Pancreas (tissue), 10 donors: ENCODE data around the gene MAPK7. TPM values are rescaled to one million over a fixed set of nuclear protein-coding genes. Genes with fewer than 3 reads are reported as not detected.

Source experiments
- ATAC-seq, 4 donors: fragments of 200-7000 bp; cut with Tn5 transposase; one replicate each; pipeline versions ENCODE4 v1.8.0 to v1.9.1; 2020; ENCODE audit warnings: mild to moderate bottlenecking in 4 of 4, moderate library complexity in 4 of 4
- DNase-seq, 6 donors: peaks; one replicate each; pipeline ENCODE4 v3.0.0-alpha.2; 2020
- FAIRE-seq: peaks from 2 replicates; lab custom pipeline; 2012; peaks lifted over from hg19 to GRCh38; lab: Jason Lieb, UNC
- H3K27ac ChIP-seq, 4 donors: fragments of 200-600 bp; sonication (generic); 1 replicate in 3 of 4; 2 replicates in 1 of 4; pipeline versions ENCODE4 v1.5.0 to v1.8.0; 2020
- H3K27me3 ChIP-seq, 4 donors: fragments of 200-600 bp; one replicate each; pipeline ENCODE4 v1.8.0; 2021
- H3K36me3 ChIP-seq, 3 donors: fragments of 200-600 bp; sonication (generic) in 1 of 3; one replicate each; pipeline versions ENCODE4 v1.5.0 to v1.8.0; 2020 to 2021
- H3K4me1 ChIP-seq, 3 donors: fragments of 200-600 bp; one replicate each; pipeline ENCODE4 v1.8.0; 2021
- H3K4me3 ChIP-seq, 4 donors: fragments of 200-600 bp; sonication (generic) in 2 of 4; one replicate each; pipeline versions ENCODE4 v1.5.0 to v1.8.0; 2020 to 2021
- H3K9me3 ChIP-seq, 4 donors: fragments of 200-600 bp; one replicate each; pipeline ENCODE4 v1.8.0; 2021
- CTCF ChIP-seq, 4 donors: fragments of 200-600 bp; sonication (generic) in 3 of 4; IDR thresholded peaks; one replicate each; pipeline versions ENCODE4 v1.5.0 to v1.8.0; 2021; ENCODE audit warnings: antibody characterized with exemption in 4 of 4
- WGBS, 2 donors: extraction: QIAGEN DNeasy Blood & Tissue Kit; methylation state at CpG; one replicate each; pipeline ENCODE4 v1.1.7; 2013; 5-methylcytosine and 5-hydroxymethylcytosine counted together
- intact Hi-C, 3 donors: fragments of 100-400 bp; cut with DNase I; formaldehyde crosslinking; loops; one replicate each; pipeline versions ENCODE4 v1.11.1 to v1.14.2; 2022
- polyA plus RNA-seq, 2 donors: library from polyadenylated mRNA; stranded (reverse); fragments of 200-250 nt; gene quantifications; one replicate each; pipeline ENCODE4 v1.2.3, GENCODE V29; 2013
- total RNA-seq, 6 donors: library from RNA; stranded (reverse); fragmentation: NEBNext Ultra II Directional in 4 of 6; extraction: Animal tissue kit (Norgen Biotek cat#: 25700) in 4 of 6; gene quantifications; one replicate each; pipeline versions ENCODE4 v1.2.1 to v1.2.4, GENCODE V29; 2021 to 2023
- donor health status: healthy with polysubstance abuse.
- donor health status: DM: no; HTN: no; CAD: no; lungs with moderate emphysema.
- donor health status: DM: no; HTN: no; CAD: no.
- donor health status: control.
- donor health status: control.
- donor health status: Bipolar disorder and iron deficiency.
- donor health status: DM: yes; HTN: yes; CAD: no.
- donor health status: DM: no; HTN: no; CAD: no.
- donor health status: DM: no; HTN: no; CAD: no.
- donor health status: DM: yes; HTN: yes; CAD: no.

The MAPK7 gene
- total and polyA plus RNA-seq, 8 donors: 3.4 to 10.5 (median 7.9) TPM

DNA sequence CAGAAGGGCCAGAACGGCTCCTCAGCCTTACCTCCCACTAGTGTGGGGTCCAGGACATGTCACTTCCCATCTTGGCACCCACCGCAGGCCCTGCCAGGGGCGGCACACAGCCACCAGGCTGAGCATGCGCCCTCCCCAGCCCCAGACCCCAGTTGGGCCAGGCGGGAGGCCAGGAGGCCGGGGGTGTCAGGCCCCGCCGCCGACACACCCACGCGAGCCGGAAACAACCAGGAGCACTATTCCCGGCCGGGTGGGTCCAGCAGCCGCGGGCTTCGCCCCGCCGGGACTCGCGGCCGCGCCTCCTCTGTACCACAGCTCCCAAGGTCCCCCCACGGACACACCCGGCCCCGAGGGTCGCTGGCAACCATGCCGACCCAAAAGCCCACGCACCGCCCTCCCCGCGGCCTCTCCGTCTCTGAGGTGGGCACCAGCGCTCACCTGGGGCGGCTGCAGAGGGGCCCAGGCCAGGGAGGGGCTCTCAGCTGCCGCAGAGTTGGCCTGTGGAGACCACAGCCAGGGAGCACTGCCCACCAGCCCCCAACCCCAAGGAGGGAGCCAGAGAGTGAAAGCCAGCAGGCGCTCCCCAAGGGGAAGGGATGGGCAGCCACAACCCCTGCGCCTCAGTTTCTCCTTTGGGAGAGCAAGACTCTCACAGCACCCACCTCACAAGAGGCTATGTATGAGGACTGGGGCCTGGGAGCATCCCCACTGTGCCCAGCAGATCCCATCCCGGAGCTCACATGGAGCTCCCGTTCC, 33.8 kb upstream of the MAPK7 start:
- Histone ChIP-seq H3K9me3 (no peaks in the 10 kb centered on the region), H3K27me3 (no peaks in the 10 kb centered on the region), H3K36me3 (no peaks in the 10 kb centered on the region), H3K27ac (no peak overlapping the region), H3K4me3 (no peak overlapping the region), H3K4me1 (no peaks in the 10 kb centered on the region)
- DNase-seq: peak in 1 of 6 donors; percentile 49
- no peak for FAIRE-seq
- intact Hi-C loops: no loop called here
- no peak for TF ChIP-seq CTCF (IDR thresholded peaks at IDR 0.05)
- WGBS, 2 donors: 89 to 91% methylated on average over 32 to 40 of the region's 40 CpGs
- ATAC-seq: no peak

GRCh38 chr17:19345067-19345460, 33.2 kb upstream of the MAPK7 start:
- no peak for TF ChIP-seq CTCF (IDR thresholded peaks at IDR 0.05)
- H3K27me3 ChIP-seq: no peaks in the 10 kb centered on the region
- FAIRE-seq (no peak), DNase-seq (peak in 1 of 6 donors; percentile 47), ATAC-seq (no peak)
- no peaks in the 10 kb centered on the region for H3K4me1 ChIP-seq
- intact Hi-C loops: no loop called here
- H3K36me3 ChIP-seq: no peaks in the 10 kb centered on the region
- no peak overlapping the region for H3K4me3 ChIP-seq
- H3K27ac ChIP-seq: no peak overlapping the region
- 67 to 73% methylated on average over 7 of the region's 7 CpGs for WGBS, 2 donors
- H3K9me3 ChIP-seq: no peaks in the 10 kb centered on the region

DNA sequence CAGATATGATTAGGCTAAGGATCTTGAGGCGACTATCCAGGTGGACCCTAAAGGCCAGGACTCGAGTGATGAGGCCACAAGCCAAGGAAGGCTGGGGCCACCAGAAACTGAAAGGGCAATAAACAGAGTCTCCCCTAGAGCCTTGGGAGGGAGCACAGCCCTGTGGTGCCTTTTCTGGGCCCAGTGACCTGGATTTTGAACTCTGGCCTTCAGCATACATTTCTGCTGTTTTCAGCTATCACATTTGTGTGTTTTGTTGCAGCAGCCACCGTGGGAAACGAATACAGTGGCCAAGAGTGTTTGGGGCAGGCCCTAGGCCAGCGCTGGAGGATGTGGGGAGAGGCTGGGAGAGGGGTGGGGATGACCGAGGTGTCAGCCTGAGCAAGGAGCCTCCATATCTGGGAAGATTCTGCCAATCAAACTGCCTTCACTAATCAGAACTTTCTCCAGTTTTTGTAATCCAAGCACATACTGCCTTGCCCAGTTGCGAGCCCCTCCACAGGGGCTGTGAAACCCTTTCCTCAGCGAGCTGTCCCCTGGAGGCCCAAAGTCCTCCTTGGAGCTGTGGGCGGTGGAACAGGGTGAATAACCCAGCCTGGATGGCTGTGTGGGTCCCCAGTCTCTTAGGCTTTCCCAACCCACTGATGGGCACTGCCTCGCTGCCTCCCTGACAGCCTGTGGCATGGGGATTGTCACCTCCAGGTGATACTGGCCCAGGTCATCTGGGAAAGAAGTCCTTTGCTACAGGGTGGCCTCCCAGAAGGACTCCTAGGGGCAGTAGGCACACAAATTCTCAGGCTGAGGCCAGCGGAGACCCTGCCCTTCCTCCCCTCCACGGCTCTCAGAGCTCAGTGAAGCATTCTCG, 32.6 kb upstream of the MAPK7 start:
- ATAC-seq (no peak), FAIRE-seq (no peak), DNase-seq (peak in 1 of 6 donors; percentile 46)
- WGBS, 2 donors: 74 to 77% methylated on average over 13 of the region's 13 CpGs
- Histone ChIP-seq H3K4me3 (no peak overlapping the region), H3K27me3 (no peaks in the 10 kb centered on the region), H3K36me3 (no peaks in the 10 kb centered on the region), H3K9me3 (no peaks in the 10 kb centered on the region), H3K27ac (no peak overlapping the region), H3K4me1 (no peaks in the 10 kb centered on the region)
- TF ChIP-seq CTCF (IDR thresholded peaks at IDR 0.05): no peak
- intact Hi-C loops: no loop called here

DNA sequence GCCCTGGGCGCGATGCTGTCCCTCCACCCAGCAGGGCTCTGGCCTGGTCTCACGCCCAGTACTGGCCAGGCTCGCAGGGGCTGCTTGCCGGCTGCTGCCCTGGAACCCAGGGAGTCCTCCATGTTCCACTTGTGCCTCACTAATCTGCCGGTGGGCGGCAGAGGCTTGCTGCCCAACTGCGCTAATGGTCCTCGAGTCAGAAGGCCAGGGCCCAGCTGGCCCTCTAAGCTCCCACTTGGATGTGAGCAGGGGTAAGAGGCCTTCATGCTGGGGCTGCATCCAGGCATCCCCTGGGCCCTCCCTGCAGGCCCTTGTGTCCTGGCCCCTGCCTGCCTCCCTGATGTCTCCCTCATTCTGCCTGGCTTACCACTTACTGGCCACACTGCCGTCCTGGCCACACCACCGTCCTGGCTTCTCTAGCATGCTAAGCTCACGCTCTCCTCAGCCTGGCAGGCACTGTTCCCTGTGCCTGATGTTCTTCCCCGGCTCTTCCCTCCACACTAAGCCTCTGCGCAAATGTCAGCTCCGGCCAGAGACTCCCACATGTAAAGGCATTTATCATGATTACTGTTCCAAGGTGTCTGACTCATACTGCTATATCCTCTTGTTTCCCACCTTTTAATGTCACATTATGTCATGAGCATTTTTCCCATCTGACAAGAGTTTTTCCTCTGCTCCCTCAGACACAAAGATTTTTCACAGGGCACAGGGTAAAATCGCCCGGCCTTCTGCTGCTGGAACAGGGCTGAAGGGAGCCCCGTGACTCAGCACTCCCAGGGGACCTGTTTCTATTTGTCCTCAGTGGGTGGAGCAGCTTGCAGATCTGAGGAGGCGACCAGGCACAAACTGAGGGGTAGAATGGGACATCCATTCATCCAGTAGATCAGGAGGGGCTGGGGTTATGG, 31.7 kb upstream of the MAPK7 start:
- TF ChIP-seq CTCF (IDR thresholded peaks at IDR 0.05): no peak
- intact Hi-C loops: no loop called here
- Histone ChIP-seq H3K27me3 (no peaks in the 10 kb centered on the region), H3K4me3 (no peak overlapping the region), H3K4me1 (no peaks in the 10 kb centered on the region), H3K27ac (no peak overlapping the region), H3K36me3 (no peaks in the 10 kb centered on the region), H3K9me3 (no peaks in the 10 kb centered on the region)
- ATAC-seq (peak in 3 of 4 donors; percentile 21 to 46 (median 44)), DNase-seq (peak in 2 of 6 donors; percentile 12 to 49), FAIRE-seq (no peak)
- 84 to 90% methylated on average over 19 of the region's 19 CpGs for WGBS, 2 donors
